NOMO-1 (cell line): Measurements from ENCODE around the gene ERMAP.
"Not testable (repeated sequence)": the region's sequence is repeated elsewhere in the genome, so short reads cannot be mapped to it uniquely, and the experiment has no call there.

Source experiments
- DNase-seq, 2 experiments: peaks; one replicate each; lab custom pipeline; 2025; ENCODE audit not compliant: unreplicated experiment in 2 of 2; lab: John Stamatoyannopoulos, UW

ERMAP gene

DNA sequence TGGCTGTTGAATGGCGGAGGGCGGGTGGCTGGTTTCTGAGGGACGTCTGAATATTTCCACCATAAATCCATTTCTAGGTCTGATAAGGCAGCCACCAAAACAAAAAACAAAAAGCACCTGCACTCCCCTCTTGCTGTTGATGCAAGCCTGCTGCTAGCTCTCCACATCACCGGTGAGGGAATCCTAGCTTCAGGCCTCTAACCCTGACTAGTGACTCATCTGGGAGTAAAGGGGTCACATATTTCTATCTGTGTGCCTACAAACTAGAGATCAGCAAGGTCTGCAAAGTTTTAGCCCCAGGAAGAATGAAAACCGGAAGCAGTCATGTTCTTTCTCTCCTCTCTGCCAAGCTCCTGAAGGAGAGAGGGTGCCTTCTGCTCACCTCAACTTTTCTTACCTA, 10.3 kb upstream of the ERMAP start:
- DNase-seq, result no peak

DNA sequence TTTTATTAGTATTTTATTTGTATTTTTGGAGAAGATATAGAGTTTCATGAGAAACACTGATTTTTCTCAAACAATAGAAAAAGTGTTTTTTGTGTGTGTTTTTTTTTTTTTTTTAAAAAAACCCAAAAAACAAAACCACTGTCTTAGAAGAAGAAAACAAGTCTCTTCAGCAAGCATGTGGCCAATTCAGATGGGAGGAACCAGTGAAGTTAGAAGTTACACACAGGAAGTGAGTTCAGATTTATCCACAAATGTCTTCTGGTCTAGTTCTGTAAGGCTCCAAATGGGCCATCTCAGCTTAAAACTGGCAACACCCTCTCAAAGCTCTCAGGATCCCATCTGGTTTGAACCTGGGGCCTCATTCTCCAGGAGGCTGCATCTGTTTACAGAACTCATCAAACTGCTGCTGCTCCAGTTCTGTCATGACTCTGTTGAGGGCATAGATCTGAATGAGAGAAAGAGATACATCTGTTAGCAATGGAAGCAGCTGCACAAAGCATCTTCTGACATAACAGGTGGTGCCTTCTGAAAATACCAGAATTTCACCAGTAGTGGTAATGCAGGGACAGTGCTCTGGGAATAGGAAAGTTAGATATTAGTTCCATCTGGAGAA, 9.8 kb upstream of the ERMAP start:
- no peak for DNase-seq

DNA sequence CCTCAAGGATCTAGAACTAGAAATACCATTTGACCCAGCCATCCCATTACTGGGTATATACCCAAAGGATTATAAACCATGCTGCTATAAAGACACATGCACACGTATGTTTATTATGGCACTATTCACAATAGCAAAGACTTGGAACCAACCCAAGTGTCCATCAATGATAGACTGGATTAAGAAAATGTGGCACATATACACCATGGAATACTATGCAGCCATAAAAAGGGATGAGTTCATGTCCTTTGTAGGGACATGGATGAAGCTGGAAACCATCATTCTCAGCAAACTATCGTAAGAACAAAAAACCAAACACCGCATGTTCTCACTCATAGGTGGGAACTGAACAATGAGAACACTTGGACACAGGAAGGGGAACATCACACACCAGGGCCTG, 2.1 kb upstream of the ERMAP start:
- DNase-seq, result not testable (repeated sequence)

- peak in 1 of 2 experiments; percentile 19 for DNase-seq
Observed at GRCh38 chr1:42815941-42816584, 859 bp upstream of the ERMAP start.

DNA sequence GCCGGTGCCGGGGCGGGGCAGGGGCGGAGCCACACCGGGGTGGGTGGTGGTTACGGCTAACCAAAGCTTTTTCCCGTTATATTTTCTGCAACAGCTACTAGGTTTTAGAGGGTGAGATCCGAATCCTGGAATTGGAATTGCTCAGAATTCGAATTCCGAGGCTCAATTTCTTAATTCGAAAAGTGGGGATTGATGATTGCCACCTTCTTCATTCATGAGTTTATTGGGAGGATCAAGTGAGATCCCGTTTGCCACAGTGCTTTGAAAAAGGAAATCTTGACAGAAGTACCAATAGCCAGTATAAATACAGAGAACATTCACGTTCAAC, 482 bp downstream of the ERMAP start:
- DNase-seq, result no peak

GRCh38 chr1:42817976-42818375, 1.1 kb downstream of the ERMAP start:
- no peak for DNase-seq

GRCh38 chr1:42820813-42821212, 3.9 kb downstream of the ERMAP start:
- DNase-seq, result no peak

- DNase-seq, result no peak
Observed at GRCh38 chr1:42821690-42822089, 4.8 kb downstream of the ERMAP start.

DNA sequence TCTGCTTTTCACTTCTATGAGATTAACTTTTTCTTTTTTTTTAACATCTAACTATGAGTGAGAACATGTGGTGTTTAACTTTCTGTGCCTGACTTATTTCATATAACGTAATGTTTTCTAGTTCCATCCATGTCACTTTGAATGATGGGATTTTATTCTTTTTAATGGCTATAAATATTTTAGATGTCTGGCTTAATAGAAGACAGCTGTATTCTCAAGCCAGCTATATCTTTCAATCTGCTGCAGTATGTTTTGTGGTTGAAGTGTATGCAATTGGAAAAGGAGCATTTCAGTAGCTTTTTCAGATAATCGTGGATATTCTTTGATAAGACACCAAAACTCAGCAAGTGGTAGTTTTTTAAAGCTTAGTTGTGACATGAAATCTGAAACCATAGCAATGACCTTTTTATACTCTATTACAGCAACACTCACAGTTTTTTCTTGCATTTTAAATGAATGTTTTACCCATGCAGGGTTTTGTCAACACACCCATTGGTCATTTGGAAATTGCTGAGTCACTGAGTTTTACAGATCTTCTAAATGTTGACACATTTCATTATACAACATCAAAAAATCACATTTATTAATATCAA, 6.0 kb downstream of the ERMAP start:
- no peak for DNase-seq

GRCh38 chr1:42824481-42825035, 7.6 kb downstream of the ERMAP start:
- no peak for DNase-seq

GRCh38 chr1:42825036-42825851, 8.3 kb downstream of the ERMAP start:
- no peak for DNase-seq

DNA sequence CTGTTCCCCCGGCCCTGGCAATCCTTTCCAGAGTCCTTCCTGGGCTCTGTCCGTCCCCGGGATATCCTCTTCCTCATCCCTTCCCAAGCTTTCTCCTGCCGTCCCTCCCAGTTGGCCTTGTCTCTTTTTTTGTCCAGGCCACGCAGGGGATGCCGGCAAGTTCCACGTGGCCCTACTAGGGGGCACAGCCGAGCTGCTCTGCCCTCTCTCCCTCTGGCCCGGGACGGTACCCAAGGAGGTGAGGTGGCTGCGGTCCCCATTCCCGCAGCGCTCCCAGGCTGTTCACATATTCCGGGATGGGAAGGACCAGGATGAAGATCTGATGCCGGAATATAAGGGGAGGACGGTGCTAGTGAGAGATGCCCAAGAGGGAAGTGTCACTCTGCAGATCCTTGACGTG, 13.7 kb downstream of the ERMAP start:
- DNase-seq, result no peak

DNA sequence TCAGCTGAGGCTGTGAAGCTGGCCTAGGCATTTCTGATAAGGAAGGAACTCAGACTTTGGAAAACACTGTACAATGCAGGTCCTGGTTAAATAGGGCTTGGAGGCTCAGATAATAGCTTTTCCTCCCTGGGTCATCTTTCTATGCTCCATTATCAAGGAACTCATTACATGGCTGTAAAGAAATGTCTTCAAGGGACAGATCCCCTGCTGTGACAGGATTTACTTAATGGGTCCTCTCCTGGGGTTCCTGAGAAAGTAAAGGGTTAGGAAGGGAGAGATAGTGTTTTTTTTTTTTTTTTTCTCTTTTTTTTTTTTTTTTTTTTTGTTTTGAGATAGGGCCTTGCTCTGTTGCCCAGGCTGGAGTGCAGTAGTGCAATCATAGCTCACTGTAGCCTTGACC, 14.4 kb downstream of the ERMAP start:
- DNase-seq, result no peak

DNA sequence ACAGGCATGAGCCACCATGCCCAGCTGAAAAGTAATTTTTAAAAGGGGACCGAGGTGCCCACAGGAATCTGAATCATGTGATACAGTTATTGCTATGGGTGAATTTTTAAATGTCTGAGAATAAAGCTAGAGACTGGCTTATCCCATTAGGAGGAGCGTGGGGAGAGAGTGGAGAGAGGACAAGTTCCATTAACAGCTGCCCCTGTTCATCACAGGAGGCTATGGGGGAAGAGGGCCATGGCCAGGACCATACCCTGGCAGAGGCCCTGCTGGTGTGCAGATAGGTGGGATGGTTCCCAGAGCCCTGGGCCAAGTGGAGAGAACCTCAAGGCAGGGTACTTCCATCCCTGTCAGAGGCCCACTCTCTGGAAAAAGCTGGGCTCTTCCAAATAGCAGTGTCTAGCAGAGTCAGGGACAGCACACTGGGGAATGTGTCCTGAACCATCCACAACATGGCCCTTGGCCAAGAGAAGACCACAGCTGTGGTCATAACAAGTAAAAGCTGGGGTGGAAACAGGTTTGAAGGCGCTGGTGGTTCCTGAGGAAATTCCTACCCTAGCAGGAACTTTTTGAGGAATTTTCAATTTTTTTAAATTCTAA, 15.8 kb downstream of the ERMAP start:
- no peak for DNase-seq

DNA sequence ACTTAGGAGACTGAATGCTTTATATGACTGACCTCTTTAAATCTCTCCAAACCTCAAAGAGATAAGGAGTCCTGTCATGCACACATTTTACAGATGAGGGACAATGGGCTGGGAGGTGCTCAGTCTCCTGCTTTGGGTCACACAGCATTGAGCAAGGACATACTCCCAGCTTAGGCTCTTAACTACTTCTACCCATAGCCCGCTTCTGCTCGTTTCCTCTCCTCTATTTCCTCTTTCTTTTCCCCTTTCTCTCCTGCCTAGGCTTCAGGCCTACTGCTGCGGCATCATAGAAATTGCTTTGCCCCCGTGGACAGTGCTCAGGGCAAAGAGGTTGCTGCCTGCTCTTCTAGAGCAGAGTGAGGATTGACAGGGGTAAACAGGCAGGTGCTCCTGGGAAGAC, 17.1 kb downstream of the ERMAP start:
- DNase-seq, result peak; percentile 51 to 63

DNA sequence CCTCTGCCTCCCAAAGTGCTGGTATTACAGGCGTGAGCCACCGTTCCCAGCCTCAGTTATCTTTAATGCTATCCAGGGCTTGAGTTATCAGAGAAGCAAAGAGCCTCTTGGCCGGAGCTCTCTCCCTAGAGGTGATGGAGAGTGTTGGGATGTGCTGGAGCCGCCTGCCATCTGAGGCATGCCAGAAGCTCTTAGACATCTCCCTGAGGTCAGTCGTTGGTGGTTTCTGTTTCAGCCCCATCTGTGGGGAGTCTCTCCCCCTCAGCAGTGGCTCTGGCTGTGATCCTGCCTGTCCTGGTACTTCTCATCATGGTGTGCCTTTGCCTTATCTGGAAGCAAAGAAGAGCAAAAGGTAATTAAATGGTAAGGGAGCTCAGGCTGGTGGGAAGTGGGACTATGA, 17.9 kb downstream of the ERMAP start:
- DNase-seq, result no peak

- DNase-seq, result no peak
Observed at GRCh38 chr1:42835422-42835821, 18.5 kb downstream of the ERMAP start.

DNA sequence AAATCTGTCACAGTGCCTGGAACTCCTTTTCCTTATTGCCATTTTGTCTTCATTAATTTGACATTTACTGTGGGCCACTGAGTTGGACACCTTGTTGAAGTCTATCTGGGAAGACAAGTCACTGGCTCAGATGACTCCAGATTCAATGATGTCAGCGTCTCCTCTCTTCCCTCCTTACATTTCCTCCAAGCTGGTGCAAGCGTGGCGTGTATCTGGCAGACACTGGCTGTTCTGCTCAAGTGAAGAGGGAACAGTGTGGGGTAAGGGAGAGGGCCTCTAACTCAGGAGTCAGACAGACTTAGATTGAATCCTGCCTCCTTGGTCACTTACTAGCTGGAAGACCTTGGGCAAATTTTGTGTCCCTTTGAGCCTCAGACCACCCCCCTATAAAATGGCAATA, 20.8 kb downstream of the ERMAP start:
- no peak for DNase-seq

DNA sequence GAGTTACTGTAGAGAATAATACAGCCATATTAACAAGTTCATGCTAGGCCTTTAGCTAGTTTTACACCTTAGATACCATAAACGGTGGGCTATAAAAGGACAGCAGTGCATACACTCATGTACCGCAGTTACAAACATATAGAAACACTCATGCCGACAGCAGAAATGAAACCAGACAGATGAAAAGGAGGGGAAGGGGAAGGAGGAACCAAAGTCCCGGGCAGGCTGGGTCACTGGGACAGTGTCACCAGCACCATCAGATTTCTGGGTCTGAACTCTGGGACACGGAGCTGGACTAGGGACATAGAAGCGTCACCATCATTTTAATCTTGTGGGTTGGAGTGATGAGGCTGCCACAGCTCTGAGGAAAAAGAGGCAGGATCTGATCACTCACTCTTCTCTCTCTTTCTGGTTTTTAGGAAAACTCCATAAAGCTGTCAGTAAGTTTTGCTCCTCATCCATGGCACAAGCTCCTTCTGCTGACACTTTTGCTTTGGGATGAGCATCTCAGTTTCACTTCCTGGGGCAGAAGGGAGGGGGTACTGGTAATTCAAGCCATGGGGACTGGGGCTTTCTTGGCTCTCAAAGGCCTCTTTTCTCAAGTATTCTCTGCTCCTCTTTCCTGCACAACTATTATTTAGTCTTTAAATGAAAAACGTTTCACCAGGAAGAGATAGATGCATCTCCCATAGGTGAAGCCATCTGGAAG, 21.7 kb downstream of the ERMAP start:
- peak in 1 of 2 experiments; percentile 22 for DNase-seq

- no peak for DNase-seq
Observed at GRCh38 chr1:42841010-42841409, 24.1 kb downstream of the ERMAP start.
